ENCODE results near the gene TBXAS1.
"Not testable (repeated sequence)": the region's sequence is repeated elsewhere in the genome, so short reads cannot be mapped to it uniquely, and the experiment has no call there.

TBXAS1 gene

DNA sequence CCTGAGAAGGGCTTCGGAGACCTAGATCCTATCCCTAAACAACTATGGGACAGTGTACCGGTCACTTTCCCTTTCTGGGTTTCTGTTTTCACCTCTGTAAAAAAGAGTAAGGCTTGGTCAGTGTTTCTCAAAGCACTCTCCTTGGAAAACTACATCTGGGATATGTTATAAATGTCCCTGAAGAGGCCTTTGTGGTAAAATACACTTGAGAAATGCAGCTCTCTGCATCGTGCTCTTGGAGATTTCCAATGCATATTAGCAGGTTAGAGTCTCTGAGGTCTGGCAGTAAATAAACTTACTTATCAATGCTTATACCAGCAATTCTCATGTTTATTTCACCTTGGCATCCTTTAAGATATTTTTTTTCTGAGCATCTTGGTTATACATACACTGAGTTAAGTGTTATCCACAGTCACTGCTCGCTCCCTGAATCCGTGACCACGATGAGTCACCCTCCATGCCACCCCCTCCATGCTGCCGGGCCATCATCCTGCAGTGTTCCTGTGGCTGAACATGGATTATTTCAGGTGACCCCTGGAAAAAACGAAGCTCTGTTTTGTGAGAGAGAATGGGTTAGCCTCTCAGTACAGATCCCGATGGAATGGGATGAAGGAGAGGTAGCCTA is 3.3 kb upstream of the TBXAS1 start:
- DNase-seq (ENCODE audit: low read depth): peak; percentile 34

DNA sequence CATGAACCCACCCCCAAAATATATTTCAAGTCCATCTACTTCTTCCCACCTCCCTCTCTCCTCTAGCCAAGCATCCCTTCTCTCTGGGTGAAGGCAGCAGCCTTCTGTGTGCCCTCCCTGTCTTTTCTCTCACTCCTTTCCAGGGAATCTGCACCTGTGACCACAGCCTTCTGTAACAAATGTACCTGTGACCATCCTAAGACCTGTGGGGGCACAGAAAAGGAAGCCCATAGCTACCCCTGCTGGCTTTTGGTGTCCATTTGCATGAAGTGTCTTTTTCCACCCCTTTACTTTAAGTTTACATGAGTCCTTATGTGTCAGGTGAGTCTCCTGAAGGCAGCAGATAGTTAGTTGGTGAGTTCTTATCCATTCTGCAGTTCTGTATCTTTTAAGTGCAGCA is 2.0 kb upstream of the TBXAS1 start:
- no peak for DNase-seq (ENCODE audit: low read depth)

DNA sequence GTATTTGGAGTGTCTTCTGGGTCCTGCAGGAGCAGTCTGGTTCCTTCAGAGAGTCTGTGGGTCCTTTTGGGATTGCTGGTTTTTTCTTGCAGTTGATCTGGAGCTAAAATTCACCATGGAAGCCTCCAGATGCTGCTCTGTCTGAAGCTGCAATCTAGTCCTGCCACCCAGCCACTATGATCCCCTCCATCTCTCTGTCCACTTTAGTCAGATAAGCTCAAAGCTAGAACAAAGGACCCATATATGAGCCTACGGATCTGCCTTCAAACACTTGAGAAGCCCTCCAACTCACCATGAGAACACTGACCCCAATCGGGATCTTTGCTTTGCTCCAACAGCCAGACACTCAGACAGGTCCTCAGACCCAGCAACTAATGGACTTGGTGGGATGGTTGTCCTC is 618 bp upstream of the TBXAS1 start:
- no peak for DNase-seq (ENCODE audit: low read depth)

DNA sequence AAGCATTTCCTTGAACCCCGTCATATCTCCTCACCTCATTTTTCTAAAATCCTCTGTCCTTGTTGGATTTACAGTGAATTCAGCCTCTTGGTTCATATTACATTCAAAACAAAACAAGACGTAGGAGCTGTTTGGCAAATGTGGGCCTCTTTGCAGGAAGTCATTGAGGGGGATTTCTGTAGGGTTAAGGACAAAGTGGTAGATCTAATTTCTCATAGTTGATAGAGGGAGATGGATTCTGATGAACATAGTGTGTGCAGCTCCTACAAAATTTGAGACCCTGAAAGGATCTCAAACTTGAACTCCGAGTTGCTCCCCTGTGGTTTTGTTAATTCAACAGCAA is 682 bp downstream of the TBXAS1 start:
- DNase-seq (ENCODE audit: low read depth): peak; percentile 25

DNA sequence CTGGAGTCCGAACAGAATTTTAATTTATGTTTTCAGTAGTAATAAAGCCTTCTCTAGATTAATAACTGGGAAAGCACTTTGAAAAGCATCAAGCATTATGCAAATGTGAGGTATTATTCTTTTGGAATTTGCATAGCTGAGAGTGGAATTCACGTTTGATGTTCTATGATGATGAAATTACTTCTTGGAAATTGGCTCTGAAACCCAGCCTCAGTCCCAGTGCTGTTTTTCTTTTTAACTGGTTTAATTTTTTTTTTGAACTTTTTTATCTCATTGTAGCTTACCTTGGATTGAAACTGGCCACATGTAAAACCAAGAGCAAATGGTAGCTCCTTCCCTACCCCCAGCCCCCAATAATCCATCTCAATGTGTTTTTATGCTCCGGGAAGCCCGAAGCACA is 1.2 kb downstream of the TBXAS1 start:
- DNase-seq (ENCODE audit: low read depth): no peak

DNA sequence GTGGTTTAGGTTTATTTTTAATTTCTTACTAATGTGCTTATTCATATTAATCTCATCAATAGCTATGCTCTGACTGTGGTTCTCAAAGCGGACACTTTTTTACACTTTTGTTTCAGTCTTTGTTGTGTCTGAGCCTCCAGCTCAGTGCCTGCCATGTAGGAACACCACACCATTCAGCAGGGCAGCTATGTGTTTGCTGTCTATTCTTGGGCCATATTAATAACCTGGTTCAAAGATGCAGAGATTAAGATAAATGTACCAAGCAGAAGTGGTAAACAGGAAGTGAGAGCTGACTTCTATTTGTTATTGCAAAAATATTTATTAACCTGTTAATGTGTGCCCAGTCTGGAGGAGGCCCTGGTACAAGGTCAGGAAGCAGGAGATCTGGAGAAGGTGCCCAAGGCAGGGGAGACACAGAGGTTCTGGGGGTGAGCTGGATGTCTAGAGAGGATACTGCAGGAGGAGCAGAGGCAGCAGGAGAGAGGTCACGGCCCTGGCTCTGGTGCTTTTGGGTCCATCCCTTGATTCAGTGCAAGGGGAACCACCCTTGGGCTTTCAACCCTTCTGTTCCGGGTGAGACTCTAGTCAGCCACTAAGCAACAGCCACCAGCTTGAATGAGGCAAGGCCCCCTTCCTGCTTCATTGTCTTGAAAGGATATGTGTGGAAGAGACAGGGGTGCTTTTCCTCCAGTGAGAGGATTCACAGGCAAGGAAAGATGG is 1.9 kb downstream of the TBXAS1 start:
- DNase-seq (ENCODE audit: low read depth): no peak

DNA sequence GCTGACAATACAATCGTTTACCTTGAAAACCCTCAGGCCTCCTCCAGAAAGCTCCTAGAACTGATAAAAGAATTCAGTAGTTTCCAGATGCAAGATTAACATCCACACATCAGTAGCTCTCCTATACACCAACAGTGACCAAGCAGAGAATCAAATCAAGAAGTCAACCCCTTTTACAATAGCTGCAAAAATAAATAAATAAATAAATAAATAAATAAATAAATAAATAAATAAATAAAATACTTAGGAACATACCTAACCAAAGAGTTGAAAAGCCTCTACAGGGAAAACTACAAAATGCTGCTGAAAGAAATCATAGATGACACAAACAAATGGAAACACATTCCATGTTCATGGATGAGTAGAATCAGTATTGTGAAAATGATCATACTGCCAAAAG is 6.8 kb downstream of the TBXAS1 start:
- not testable (repeated sequence) for DNase-seq (ENCODE audit: low read depth)

DNA sequence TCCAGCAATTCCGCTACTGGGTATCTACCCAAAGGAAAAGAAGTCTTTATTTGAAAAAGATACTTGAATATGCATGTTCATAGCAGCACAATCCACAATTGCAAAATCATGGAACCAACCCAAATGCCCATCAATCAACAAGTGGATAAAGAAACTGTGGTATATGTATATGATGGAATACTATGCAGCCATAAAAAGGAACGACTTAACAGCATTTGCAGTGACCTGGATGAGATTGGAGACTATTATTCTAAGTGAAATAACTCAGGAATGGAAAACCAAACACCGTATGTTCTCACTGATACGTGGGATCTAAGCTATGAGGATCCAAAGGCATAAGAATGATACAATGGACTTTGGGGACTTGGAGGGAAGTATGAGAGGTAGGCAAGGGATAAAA is 8.2 kb downstream of the TBXAS1 start:
- not testable (repeated sequence) for DNase-seq (ENCODE audit: low read depth)

DNA sequence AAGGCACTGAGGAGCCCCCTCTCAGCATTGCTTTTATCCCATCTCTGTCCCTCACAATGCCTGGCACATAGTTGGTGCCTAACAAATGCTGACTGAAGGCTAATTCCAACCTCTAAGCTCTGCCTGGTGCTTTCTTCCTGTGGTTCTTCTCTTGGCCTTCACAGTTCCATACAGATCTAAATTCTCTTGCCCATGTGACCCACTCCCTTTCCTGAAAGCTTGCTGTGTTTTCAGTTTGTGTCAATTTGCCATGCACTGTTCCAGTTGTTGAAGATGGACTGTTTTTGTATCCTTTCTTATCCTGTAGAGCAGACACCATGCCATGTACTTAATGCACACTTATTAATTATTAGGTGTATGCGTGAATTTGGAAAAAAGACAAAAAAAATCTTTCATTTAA is 9.2 kb downstream of the TBXAS1 start:
- DNase-seq (ENCODE audit: low read depth): no peak

DNA sequence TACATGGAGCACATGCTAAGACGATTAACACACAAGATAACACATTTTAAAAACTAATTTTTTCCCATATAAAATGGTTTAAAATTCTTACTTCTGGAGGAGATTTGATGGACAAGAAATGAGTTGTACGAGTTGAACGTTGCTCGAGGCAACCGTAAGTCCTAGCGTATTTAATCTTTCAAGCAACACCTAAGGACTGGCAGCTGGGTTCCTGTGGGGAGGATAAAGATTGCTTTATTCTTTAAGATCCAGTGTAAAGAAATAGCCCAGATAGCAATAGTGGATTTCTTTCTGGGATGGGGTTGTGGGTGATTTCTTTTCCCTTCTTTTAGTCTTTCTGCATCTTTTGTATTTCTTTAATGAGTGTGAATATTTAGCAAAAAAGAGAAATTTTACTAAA is 9.8 kb downstream of the TBXAS1 start:
- no peak for DNase-seq (ENCODE audit: low read depth)

DNA sequence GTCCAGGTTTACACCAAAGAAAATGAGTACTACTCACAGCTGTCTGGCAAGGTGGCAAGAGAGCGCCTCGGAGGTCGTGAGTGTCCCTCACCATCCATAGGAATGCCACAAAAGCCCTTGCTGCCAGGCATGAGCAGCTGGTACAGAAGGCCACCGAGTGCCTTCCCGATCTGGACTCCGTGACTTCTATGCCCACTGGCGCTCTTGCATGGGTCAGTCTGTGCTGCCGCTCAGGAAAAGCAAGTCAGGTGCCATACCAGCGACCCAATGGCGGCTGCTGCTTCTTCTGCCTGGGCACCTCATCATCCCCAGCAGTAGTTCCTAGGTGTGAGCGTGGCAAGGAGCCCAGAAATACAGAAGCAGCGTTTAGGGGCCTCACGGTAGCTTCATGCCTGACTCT is 11.7 kb downstream of the TBXAS1 start:
- DNase-seq (ENCODE audit: low read depth): no peak

DNA sequence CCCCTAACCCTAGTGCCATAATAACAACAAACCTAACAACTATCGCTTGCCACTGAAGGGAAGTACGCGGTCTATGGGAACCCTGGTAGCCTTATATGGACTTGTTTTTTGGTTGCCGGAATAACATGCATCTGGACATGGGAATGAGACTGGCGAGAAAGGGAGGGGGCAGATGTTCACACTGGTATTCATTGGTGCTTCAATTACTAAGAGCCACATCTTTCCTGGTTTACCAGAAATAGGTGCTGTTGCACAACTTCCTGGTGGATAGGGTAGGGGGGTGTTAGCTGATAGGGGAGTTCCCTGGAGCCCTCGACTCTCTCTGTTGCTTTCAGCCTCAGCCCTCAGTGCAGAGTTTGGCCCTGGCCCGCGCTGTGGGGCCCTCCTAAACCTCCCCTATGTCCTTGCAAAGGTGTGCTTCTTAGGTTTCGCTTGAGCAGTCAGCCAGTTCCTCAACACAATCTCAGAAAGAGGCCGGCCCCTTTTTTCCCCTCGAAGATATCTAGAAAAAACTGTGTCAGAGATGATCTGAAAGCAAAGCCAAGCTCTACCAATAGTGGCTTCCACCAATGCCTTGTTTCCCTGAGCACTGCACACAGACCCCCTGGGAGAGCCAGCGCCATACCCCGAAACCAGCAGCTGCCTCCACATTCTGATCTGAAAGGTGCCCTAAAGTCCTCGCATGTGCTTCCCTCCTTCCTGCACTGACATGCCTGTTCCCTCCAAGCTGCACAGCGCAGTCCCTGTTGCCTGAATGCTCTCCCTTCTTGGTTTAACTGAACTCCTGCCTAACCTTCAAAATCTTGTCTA is 13.5 kb downstream of the TBXAS1 start:
- no peak for DNase-seq (ENCODE audit: low read depth)

DNA sequence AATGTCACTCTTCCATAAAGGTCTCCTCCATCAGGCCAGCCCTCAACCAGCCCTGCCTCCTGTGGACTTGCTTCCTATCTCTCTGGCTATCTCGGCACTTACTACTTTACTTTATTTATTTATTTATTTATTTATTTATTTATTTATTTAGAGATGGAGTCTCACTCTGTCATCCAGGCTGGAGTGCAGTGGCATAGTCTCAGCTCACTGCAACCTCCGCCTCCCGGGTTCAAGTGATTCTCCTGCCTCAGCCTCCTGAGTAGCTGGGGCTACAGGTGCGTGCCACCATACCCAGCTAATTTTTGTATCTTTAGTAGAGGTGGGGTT is 14.1 kb downstream of the TBXAS1 start:
- DNase-seq (ENCODE audit: low read depth): not testable (repeated sequence)

DNA sequence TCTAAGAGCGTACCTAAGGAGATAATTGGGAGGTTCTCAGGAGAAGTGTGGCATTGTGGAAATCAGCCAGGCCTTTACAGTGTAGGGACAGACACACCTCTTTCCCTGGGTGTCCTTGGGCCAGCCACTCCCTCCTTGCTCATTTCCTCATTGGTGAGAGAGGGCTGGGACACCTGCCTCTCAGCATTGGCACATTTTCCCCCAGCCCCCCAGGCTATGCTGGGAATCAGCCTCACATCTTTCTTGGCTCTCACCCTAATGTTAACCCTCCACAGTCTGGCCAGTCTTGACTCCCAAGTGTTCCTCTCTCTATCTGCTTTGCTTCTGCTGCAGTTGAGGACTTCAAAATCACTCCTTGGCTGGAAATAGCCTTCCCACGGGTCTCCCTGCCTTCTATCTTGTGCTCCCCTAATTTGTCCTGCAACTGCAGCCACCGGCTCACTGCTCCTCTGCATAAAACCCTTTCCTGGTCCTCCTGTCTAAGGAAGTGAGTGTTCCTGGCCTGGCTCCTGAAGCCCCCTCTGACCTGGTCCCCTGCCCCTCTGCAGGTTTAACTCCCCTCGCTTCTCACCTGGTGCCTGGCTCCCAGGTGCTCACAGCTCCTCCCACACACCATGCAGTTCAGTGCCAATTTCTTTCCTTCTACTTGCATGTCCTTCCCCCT is 15.8 kb downstream of the TBXAS1 start:
- DNase-seq (ENCODE audit: low read depth): no peak

DNA sequence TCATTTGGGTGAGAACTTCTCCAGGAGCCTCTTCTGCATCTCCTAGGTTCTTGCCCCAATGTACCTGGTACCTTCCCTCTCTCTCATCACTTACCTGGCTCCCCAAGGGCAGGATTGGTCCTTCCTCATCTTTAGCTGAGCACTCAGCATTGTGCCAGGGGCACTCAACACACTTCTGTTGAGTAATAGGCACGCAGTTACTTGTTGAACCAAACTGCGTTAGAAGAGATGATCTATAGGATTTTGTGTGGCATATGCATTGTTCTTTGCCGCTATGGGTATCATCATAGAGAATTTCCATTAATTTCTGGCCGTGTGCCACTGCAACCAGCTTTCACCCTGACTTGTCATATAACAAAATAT is 16.4 kb downstream of the TBXAS1 start:
- no peak for DNase-seq (ENCODE audit: low read depth)

DNA sequence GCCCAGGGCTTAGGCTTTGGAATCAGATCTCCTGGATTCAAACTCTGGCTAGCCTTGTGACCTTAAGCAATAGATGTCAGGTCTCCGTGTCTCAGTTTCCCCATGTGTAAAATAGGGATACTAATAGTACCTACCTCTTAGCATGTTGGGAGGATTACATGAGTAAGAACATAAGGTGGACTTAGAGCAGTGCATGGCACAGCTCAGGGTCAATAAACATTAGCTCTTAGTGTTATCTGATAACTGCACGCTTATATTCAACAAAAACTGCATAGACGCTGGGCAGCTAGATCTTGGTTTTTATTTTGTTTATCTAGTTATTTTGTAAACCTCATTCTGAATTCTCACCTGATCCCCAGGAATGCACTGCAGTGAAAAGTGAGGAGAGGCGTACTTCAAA is 17.2 kb downstream of the TBXAS1 start:
- no peak for DNase-seq (ENCODE audit: low read depth)

DNA sequence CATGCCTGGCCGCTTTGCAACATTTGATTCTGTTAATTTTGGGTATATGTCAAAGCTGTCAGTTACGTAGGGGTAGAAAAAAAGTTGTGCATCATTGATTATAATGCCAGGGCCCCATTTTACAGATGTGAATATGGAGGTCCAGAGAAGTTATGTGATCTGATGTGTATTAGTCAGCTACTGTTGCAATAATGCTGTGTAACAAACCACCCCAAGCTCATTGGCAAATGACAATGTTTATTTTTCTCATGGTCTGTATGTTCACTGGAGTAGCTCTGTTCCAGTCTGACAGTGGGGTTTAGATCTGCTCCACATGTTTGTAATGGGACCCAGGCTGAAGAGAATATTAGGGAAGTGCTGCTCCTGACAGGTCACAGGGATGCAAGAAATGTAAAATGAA is 19.2 kb downstream of the TBXAS1 start:
- DNase-seq (ENCODE audit: low read depth): no peak

DNA sequence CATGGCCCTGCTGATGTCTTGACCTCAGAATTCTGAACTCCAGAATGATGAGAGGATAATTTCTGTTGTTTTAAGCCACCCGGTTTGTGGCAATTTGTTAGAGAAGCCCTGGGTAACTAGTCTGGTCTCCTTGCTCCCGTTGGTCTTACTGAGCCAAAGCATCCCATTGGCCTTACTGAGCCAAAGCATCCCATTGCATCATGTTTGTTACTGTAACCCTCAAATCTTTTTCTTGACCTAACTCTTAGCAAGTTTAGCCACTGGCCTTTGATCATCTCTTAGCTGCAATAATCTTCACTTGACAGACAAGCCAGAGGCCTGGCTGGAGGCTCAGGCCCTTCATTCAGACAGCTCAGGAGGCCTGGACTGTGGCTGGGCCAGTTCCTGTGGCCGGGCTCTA is 21.8 kb downstream of the TBXAS1 start:
- no peak for DNase-seq (ENCODE audit: low read depth)

DNA sequence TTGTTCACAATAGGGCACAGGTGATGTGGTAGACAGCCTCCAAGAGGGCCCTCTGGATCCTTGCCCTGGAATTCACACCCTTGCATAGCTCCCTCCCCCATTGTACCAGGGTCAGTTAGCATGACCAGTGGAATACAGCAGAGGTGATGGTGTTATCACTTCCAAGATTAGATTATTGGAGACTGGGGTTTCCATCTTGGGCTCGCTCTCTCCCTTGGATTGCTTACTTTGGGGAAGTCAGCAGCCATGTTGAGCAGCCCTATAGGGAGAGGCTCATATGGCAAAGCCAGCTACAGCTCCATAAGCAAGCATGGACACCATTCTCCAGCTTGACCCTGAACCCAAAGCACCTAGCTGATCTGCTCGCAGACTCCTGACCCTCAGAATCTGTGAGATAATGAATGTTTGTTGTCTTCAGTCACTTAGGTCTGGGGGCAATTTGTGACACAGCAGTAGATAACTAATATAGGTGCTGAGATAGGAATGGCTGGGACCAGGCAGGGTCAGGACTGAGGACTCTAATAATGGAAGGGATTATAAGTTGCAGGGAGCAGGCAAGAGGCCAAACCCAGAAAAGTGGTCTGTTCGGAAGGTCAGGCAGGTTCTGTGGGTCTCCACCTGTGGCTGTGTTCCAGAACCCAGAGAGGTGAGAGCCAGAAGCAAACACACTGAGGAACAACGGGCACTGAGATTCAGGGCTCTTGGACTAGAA is 22.9 kb downstream of the TBXAS1 start:
- DNase-seq (ENCODE audit: low read depth): no peak

DNA sequence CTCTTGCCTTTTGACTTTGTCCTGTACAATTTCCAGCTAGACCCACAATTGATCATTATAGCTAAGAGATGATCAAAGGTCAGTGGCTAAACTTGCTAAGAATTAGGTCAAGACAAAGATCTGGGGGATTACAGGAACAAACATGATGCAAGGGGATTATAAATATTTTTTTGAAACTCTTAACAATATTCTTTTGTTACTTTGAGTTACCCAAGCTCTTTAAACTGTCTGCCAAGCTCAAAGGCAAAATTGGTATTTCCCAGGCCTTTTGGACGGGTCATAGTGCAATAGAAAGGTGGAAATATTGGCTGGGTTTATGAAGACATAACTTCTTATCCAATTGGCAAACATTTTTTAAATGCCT is 23.4 kb downstream of the TBXAS1 start:
- peak; percentile 36 for DNase-seq (ENCODE audit: low read depth)

DNA sequence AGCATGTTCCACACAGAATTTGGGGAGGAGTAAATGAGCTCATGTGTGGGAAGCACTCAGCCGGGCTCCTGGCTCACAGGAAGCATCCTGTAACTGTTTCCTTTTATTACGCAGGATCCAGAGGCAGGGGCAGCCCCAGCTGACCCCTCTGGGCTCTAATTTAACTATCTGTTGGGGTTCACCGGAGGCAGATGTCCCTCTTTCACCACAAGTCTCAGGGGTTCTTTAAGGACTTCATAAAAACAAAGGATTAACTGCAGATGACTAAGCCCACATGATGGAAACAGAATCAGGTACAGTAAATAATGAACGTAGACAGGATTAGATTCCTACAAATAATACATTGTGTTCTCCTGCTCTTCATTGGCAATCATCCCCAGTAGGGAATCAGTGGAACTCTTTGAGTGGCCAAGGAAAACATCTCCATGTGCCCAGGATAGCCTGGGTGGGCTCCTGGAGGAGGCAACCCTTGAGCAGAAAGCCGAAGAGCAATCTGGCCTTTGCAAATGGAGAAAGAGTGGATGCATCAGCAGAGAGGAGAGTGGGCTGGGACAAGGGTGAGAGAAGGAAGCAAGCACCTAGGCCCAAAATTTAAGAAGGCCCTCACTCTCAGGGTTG is 24.6 kb downstream of the TBXAS1 start:
- peak; percentile 96 for DNase-seq (ENCODE audit: low read depth)

DNA sequence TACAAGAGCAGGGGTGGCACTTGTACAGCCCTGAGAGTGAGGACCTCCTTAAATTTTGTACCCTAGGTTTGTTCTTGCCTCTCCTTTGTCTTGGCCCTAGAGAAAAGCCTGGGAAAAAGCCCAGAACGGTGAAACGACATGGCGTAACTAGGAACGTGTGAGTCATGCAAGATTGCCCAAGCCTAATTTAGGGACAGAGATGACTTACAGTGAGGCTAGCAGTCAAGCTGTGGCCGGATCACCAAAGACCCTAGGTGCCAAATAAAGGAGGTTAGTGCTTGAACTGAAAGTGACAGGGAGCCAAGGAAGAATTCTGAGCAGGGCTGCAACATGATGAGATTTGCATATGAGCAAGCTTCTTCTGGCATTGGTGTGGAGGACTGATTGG is 25.1 kb downstream of the TBXAS1 start:
- DNase-seq (ENCODE audit: low read depth): peak; percentile 96

Measured in fibroblast of gingiva (primary cell).